Activated T-cell treated with anti-CD3 and anti-CD28 coated beads, Interleukin-2, amount 50 U/mL, for 1 hour (primary cell): ENCODE data around the gene KCNK1.
"Not testable (repeated sequence)": the region's sequence is repeated elsewhere in the genome, so short reads cannot be mapped to it uniquely, and the experiment has no call there.

Experiments
- DNase-seq: peaks from one replicate; pipeline ENCODE4 v3.0.0-alpha.2; 2020

KCNK1 gene

DNA sequence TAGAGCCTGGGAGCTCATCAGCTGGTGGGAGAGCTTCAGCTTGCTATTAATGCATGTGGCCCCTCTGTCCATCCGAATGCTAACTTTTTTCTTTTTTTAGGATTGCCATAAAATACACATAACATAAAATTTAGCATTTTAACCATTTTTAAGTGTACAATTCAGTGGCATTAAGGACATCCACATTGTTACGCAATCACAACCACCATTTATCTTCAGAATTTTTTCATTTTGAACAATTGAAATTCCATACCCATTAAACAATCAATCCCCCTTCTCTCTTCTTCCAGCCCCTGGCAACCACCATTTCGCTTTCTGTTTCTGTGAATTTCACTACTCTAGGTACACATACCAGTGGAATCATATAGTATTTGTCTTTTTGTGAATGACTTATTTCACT lies 4.9 kb upstream of the KCNK1 start:
- no peak for DNase-seq

DNA sequence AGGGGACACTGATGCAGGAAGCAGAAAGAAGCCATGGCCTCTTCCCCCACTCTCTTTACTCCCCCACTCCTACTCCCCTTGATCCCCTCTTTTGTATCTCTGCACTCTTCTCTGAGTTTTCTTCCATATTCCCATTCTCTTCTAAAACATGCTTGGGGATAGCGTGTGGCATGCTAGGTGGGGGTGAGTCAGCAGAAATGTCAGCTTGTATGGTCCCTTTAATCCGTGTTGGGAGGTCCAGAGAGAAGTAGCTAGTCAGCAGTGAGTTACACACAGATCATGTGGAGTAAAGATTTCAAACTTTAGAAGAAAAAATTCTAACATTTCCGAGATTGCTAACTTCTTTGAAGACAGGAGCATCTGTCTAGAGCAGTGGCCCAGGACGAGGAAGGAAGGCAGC lies 4.0 kb upstream of the KCNK1 start:
- DNase-seq: no peak

DNA sequence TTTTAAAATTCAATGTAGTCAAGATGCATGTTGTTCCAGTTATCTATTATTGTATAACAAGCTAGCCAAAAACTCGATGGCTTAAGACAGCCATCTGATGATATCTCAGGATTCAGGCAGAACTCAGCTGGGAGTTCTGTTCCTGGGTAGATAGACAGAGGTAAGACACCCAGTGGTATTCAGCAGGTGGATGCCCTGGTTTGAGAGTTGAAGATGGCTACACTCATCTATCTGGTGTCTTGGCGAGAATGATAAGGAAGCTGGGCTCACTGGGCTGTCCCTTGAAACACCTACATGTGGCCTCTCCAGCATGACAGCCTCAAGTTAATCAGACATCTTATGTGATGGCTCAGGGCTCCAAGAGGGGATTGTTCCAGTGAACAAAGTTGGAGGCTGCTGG lies 3.3 kb upstream of the KCNK1 start:
- no peak for DNase-seq

DNA sequence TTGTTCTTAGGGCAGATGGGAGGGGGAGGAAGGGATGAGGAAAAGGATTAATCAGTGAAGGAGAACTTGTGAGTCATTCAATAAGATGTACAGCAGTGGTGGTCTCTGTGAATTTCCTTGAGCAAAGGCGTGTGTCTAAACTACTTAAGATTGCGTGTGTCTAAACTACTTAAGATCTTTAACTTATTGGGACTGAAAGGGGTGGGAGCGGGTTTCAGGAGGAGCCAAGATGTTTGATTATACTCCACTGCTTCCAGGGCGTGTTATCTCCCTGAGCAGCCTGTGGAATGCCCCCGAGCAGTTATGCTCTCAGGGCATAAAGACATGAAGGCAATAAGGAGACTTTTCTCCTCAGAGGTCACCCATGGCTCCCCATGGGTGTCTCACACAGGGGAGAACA lies 2.5 kb upstream of the KCNK1 start:
- DNase-seq: not testable (repeated sequence)

DNA sequence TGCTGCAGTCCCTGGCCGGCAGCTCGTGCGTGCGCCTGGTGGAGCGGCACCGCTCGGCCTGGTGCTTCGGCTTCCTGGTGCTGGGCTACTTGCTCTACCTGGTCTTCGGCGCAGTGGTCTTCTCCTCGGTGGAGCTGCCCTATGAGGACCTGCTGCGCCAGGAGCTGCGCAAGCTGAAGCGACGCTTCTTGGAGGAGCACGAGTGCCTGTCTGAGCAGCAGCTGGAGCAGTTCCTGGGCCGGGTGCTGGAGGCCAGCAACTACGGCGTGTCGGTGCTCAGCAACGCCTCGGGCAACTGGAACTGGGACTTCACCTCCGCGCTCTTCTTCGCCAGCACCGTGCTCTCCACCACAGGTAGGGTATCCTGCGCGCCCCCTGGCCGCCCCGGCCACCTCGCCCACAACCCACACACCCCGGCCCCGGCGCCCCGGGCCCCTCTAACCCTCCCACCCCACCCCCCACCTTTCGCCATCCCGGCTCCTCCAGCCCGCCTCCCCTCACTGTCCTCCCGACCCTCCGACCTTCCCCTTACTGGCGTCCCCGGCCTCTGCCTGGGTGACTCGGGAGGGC lies 352 bp downstream of the KCNK1 start:
- no peak for DNase-seq

DNA sequence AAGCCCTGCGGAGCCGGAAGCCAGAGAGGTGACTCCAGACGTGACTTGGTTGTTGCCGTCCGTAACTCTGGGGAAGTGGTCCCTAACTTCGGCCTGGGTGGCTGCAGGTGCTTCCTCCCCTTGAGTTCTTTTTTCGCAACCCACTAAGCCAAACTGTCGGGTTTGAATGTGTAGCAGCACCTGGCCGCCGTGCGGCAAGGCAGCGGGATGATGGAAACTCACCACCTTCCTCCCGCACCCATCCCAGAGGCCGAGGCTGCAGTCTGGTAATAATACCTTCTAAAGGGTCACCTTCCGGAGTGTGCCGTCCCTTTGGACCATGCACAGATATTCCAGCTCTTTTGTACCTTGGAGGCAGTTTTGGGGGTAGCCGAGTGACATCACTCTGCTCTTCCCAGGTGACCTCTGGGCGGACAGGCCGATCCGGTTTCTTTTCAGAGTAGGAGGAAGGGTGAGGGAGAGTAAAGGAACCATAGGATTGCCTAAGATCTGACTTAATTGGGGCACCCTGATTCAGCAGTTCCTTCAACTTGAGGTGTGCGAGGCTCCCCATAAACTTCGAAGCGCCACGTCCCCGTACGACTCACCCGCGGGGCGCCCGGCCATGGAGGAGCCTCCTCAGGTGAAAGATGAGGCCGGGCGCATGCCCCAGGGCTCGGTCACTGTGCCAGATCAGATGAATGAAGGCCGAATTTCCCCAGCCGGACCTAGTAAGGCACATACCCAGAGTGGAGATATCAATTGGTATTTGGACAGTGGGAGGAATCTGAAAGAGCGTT lies 1.0 kb downstream of the KCNK1 start:
- DNase-seq: no peak

DNA sequence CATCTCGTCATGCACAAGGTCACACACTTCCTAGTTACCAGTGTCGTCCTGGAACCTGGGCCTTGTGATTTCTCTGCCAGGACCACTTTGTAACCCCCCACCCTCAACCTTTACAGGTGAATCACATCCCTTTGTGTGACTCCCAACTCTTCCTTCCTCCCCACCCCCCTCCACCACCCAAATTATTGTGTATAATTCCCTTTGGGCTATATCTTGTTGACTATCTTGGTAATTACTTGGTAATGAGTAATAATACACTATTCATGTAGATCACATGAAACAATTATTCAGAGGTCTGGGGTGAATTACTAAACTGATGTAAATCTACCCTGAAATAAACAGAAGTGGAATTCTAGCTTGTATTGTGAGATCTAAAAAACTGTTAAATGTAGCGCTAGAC lies 1.7 kb downstream of the KCNK1 start:
- no peak for DNase-seq

DNA sequence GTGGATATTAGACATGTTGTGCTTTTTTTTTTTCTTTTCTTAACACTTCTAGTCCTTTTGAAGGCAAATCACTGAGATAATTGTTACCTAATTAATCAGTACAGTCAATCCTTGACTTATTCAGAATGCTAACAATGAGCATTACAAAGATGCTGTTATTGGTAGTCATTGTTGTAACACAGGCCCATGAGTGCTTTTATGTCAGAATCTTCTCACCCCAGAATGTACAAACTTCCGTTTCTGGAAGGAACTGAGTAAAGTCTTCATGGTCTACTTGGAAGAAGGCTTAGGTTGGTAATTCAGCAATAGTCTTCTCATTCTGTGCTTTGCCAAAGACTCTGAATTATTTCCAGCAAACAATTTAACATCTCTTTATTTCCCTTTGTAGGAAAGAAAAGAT lies 3.1 kb downstream of the KCNK1 start:
- DNase-seq: no peak

DNA sequence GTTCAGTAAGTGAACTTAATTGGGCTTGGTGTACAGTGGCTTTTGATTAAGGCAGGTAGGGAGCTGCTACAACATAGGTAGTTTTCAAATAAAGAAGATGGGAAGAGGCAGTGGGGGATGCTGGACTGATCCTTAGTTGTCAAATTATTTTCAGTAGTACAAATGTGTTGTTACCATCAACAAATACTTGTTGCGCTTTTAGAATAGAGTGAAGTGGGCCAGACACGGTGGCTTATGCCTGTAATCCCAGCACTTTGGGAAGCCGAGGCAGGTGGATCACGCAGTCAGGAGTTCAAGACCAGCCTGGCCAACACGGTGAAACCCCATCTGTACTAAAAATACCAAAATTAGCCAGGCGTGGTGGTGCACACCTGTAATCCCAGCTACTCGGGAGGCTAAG lies 5.5 kb downstream of the KCNK1 start:
- not testable (repeated sequence) for DNase-seq

DNA sequence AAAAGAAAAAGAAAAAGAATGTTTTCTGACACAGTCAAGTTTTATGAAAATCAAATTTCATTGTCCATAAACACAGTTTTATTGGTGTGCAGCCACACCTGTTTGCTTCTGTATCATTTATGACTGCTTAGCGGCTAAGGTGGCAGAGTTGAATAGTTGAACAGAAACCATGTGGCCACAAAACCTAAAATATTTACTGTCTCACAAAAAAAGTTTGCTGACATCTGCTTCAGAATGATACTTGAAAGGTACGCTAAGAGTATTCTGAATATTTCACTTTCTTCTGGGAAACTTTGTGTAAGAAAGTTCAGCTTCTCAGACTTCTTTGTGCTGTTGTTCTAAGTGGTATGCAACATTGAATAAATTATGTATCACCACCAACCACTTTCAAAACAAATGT lies 6.2 kb downstream of the KCNK1 start:
- no peak for DNase-seq

DNA sequence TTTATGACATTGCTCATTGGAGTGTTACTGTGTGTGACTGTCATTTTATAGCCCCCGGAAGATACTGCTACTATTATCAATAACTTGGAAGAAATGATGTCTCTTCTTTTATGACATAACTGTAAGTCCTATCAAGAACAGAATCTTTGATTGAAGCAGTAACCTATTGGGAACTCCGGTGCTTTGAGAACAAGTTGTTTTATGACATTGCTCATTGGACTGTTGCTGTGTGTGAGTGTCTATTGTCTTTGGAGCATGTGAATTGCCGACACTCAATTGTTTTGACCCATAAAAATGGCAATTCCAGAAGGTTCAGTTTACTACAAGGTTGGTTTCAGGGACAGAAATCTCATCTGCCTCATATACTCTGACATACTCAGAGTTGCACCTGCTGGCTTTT lies 8.0 kb downstream of the KCNK1 start:
- no peak for DNase-seq

DNA sequence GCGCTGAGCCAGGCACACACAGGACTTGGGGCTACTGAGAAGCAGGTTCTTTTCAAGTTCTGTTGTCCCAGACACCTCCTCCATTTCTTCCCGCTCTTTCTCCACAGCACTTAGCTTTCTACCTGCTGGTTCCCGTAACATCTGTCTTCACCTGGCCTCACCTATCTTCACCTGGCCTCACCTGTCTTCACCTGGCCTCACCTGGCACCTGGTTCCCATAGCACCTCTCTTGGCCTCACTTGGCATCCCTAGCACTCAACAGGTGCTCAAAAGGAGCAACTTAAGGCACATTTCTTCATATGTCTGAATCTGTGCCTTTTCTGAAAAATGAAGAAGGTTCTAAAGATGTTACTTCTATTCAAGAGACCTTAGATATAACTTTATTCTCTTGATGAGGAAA lies 10.4 kb downstream of the KCNK1 start:
- DNase-seq: no peak

DNA sequence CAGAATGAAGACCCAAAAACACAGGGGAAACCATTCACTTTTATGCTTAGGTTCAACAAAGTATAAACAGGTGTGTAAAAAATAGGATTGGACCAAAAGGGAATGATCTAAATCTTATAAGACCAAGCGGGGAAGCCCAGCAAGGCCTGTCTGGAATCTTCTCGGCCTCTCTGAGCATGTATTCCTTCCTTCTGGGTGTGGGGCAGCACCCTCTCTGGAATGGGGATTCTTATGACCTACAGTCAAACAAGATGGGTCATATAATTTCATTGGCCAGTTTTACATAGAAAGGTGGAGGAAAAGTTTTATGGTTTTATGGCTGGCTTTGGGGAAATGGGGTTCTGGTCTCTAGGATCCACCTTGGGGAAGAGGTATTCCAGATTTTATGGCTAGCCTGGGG lies 11.2 kb downstream of the KCNK1 start:
- DNase-seq: no peak

DNA sequence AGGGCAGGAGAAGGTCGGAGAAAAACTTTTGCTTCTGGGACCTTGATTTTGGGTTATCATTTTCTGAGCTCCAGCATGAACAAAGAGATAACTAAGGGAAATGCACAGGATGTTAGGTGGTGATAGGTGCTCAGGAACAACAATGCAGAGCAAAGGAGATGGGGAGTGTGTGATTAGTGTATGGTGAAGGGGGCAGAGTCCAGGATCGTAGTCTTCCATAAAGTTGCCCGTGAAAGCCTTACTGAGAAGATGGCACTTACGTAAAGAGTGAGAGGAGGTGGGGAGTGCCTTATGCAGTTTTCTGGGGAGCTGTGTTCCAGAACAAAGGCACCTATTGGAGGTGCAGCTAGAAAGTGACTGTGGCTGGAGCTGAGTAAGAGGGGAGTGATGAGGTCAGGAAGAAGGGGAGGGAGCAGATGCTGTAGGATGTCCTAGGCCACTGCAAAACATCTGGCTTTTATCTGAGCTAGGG lies 11.6 kb downstream of the KCNK1 start:
- no peak for DNase-seq

DNA sequence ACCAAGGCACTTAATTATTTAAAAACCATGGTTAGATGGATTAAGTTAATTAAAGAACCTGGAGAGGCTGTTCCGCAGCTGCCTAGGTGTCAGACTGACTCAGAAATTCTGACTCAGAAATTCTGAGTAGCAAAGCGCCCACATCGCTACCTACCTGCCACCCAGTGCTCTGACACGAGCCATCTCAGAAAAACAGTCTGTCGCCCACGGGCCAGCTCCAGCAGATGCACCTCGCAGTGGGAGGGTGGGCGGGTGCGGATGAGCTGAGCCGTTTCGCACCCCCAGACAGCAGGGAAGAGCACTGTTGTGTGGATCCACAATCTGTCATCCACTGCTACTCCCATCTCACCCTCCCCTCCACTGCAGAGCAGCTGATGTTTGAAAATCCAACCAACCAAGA lies 13.5 kb downstream of the KCNK1 start:
- DNase-seq: no peak

DNA sequence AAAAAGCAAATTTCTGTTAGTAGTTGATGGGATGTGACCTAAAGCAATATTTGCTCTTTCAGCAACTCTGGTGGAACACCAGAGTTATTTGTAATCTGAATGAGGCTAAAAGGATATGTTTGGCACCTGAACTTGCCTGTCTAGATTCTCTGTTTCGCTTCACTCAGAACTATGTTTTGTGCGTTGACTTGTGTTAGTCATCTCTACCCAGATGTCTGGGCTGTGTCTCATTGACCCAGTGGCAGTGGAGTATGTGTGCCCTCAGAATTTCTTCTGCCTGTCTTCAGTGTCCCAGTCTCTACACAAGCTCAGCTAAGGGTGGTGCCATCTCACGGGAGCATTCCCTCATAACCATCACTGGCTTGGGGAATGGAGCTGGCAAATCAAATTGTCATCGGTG lies 13.9 kb downstream of the KCNK1 start:
- no peak for DNase-seq

DNA sequence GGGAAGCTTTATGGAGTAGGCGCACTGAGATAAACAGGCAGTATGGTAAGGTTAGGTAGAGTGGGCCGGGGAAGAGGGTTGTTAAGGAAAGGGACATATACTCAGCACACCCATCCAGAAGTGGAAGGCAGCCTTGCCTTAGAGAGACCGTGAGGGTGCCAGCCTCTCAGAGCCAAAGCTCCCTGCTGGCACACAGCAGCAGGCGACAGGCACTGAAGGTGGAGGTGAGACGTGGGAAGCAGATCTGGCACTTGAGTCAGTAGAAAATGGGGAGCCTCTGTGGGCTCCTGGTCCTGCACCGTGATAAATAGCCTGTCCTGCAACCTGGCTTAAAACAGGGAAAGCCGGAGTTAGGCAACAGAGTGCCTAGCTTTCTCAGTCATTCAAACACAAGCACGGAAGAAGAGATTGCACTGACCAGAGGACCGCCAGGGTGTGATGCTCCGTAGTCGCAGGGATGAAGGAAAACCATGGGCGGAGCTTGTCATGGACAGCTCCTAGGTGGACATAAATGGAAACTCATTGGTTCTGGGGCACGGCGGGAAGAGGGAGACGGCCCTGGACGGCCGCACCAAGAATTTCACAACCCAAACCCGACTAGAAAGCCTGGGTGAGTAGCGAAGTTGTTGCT lies 15.5 kb downstream of the KCNK1 start:
- DNase-seq: no peak

DNA sequence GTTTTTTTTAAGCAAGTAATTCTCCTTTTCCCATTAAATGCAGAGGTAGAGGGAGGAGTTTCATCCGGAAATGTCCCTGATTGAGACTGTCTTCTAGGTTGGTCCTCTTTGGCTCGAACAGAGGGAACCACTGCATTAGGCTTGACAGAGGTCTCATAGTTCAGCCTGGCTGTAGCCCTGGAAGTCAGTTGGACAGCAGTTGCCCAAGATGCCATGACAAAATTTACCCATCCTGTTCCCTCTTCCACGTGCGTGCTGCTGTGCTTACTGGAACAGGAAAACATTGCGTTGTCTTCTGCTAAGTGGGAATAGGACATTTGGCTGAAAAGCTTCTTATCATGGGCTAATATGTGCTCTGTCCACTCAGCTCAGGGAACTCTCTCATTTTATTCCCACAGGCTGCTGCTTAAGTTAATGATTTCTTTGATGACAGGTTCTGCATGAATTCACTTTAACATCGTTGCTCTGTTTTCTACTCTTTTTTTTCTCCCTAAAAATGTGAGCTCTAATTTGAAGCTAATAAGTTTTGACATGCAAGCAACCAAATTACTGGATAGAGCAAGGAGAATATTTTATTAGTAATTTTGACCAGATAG lies 18.0 kb downstream of the KCNK1 start:
- DNase-seq: no peak

DNA sequence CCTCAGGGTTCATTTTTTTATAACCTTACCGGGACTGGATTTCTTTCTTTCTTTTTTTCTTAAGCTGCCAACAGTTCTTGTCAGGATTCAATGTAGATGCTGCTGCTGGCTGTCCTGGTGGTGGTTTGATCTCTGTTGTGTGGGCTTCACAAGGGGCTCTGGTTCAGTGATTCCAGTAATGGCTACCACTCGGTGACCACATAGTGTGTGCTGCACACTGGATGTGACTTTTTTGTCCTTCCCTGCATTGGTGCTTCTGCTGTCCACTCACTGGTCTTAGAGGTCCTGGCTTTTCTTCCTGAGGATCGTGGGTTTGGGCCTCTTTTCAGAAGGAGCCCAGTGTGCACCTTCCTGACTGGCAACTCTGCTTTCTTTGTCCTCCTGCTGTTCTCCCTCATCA lies 18.5 kb downstream of the KCNK1 start:
- DNase-seq: no peak

DNA sequence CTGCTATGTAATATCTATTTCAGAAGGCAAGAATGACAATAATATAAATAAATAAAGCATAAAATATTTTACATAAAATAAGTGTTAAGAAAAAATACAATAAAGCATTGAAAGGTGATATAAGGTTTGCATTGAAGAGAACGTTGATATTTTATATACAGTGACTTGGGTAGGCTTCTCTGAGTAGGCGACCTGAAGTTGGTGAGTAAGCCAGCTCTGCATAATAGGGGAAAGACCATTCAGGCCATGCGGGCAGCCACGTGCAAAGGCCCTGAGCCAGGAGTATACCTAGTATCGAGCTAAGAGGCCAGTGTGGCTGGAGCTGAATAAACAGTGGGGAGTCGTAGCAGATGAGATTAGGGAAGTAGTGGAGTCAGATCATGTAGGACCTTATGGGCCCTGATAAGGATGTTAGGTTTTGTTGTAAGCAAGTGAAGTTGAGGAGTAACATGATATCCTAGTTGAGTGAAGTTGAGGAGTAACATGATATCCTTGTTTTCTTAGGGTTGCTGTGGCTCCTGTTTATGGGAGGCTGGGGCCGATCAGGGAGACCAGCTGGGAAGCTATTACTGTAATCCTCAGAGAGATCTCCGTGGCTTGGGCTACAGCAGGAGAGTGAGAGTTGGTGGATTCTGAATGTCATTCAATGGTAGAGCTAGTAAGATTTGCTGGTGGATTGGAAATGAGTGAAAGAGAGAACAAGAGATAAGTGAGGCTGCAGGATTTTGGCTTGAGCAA lies 22.0 kb downstream of the KCNK1 start:
- DNase-seq: no peak

DNA sequence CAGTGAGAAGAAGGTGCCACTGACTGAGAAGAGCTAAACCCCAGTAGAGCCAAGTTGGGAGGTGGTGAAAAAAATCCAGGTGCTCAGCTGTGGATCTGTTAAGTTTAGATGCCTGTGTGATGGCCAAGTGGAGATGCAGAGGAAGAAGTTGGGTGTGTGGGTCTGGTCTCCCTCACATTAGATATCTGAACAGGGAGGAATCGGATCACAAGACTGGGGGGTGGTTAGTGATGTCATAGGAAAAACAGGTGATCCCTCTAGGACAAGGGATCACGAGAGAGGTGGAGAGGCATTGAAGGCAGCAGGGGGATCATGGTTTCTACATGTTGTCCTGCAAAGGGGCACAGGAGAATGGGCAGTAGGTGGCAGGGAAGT lies 22.6 kb downstream of the KCNK1 start:
- no peak for DNase-seq

DNA sequence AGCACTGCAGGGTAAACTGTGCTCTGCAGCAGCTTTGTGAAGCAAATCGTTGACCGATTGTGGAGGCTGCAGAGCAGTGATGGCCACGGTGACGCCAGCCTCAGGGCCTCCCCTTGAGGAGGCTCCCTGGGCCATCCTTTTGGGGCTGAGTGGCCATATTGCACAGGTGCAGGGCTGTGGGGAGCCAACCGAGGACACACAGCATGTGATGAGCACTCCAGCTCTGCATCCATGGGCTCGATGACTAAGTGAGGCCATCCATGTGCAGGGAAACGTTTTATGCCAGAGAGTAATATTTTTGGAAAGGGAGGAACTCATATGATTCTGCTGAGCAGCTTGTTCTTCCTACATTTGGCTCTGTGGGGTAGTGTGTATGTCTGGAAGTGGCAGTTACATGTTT lies 24.6 kb downstream of the KCNK1 start:
- no peak for DNase-seq

DNA sequence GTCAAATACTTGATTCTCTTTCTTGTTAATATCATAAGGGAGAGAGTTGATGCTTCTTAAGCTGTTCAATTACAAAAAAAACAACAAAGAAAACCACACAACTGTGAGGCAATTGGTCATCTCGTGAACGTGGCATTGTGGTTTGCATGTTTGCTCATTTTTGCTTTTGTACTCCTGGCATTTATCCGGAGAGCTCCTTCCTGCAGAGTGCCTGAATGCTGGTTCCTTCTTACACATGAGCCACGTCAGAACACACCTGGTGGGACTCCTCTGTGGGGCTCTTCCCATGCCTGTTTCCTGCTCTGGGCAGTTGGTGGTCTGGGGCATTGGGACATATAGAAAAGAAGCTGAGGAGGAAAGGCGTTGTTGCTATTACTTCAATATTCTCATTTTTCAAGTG lies 25.7 kb downstream of the KCNK1 start:
- DNase-seq: no peak
